Endodermal cell (in vitro differentiated cells): ENCODE results near the gene DLG2. TPM values are rescaled to one million over a fixed set of nuclear protein-coding genes. Genes with fewer than 3 reads are reported as not detected.

Source experiments
- DNase-seq: peaks from one replicate; pipeline ENCODE4 v3.0.0-alpha.2; 2017
- H3K27ac ChIP-seq: 2 replicates; pipeline ENCODE4 v1.5.1; 2013; ENCODE audit warnings: mild to moderate bottlenecking, low read depth, low read length, moderate library complexity
- H3K27me3 ChIP-seq: 2 replicates; pipeline ENCODE4 v1.6.1; 2013; ENCODE audit warnings: mild to moderate bottlenecking, low read length, moderate library complexity; ENCODE audit not compliant: insufficient read depth, control insufficient read depth, poor library complexity, severe bottlenecking
- H3K36me3 ChIP-seq: 2 replicates; pipeline ENCODE4 v1.7.0; 2013; ENCODE audit warnings: mild to moderate bottlenecking, low read length, moderate library complexity; ENCODE audit not compliant: control insufficient read depth, insufficient read depth
- H3K4me1 ChIP-seq: one replicate; pipeline ENCODE4 v1.7.0; 2013; ENCODE audit warnings: low read length; ENCODE audit not compliant: control insufficient read depth, insufficient read depth
- H3K4me3 ChIP-seq: 2 replicates; pipeline ENCODE4 v1.5.1; 2013; ENCODE audit warnings: mild to moderate bottlenecking, low read length, moderate library complexity
- H3K9ac ChIP-seq: 2 replicates; pipeline ENCODE4 v1.6.1; 2013; ENCODE audit warnings: mild to moderate bottlenecking, low read length, moderate library complexity; ENCODE audit not compliant: poor library complexity, severe bottlenecking; ENCODE audit errors: extremely low read depth
- H3K9me3 ChIP-seq: 2 replicates; pipeline ENCODE4 v1.6.1; 2013; ENCODE audit warnings: mild to moderate bottlenecking, low read length, moderate library complexity; ENCODE audit not compliant: control insufficient read depth
- H3K27ac Mint-ChIP-seq: 2 replicates; pipeline ENCODE4 v1.8.0; 2020; ENCODE audit warnings: mixed read lengths
- H3K27me3 Mint-ChIP-seq: 2 replicates; pipeline ENCODE4 v1.8.0; 2021; ENCODE audit warnings: mild to moderate bottlenecking, mixed read lengths; ENCODE audit not compliant: insufficient read depth
- H3K36me3 Mint-ChIP-seq: 2 replicates; pipeline ENCODE4 v1.8.0; 2020; ENCODE audit warnings: low read depth, mixed read lengths
- H3K4me1 Mint-ChIP-seq: 2 replicates; pipeline ENCODE4 v1.8.0; 2020; ENCODE audit warnings: mixed read lengths
- H3K4me3 Mint-ChIP-seq: 2 replicates; pipeline ENCODE4 v1.8.0; 2020; ENCODE audit warnings: mild to moderate bottlenecking, moderate library complexity, mixed read lengths
- H3K9me3 Mint-ChIP-seq: 2 replicates; pipeline ENCODE4 v1.8.0; 2020; ENCODE audit warnings: mild to moderate bottlenecking, mixed read lengths
- CTCF ChIP-seq: fragments of 200-600 bp; sonication (generic); conservative IDR thresholded peaks from 2 replicates; pipeline ENCODE4 v1.5.0; 2021; ENCODE audit warnings: antibody characterized with exemption, mild to moderate bottlenecking
- WGBS, 2 experiments: methylation state at CpG; one replicate each; pipeline versions ENCODE4 v1.1.5 to v1.1.7; 2013; ENCODE audit warnings: missing lambda C conversion rate in 2 of 2, mixed read lengths in 1 of 2; ENCODE audit not compliant: insufficient coverage in 1 of 2, insufficient read length in 1 of 2; 5-methylcytosine and 5-hydroxymethylcytosine counted together
- total RNA-seq, 2 donors: library from RNA; stranded (reverse); fragmentation: NEBNext Ultra II Directional in 1 of 2; extraction: Animal tissue kit (Norgen Biotek cat#: 25700) in 1 of 2; gene quantifications; 2 replicates in 1 of 2; 3 replicates in 1 of 2; pipeline ENCODE4 v1.2.1, GENCODE V29; 2021

Gene DLG2
- total RNA-seq, 2 donors from 2014 or later, result 9.6 to 10.6 TPM

GRCh38 chr11:84719935-84720577, 907.1 kb downstream of the DLG2 start:
- Mint-ChIP-seq H3K9me3 (no peaks in the 10 kb centered on the region), H3K36me3 (no peaks in the 10 kb centered on the region), H3K27me3 (peaks cover 13% of the 10 kb centered on the region), H3K4me1 (peaks cover 9% of the 10 kb centered on the region), H3K4me3 (peak overlapping the region; percentile 65), H3K27ac (no peak overlapping the region)
- H3K4me1 ChIP-seq, result no peaks in the 10 kb centered on the region
- peak overlapping the region; percentile 84 for H3K4me3 ChIP-seq
- TF ChIP-seq CTCF, result no peak
- no peaks in the 10 kb centered on the region for H3K27me3 ChIP-seq
- no peaks in the 10 kb centered on the region for H3K36me3 ChIP-seq
- no peak overlapping the region for H3K27ac ChIP-seq
- no peak overlapping the region for H3K9ac ChIP-seq
- H3K9me3 ChIP-seq, result no peaks in the 10 kb centered on the region
- WGBS, 2 experiments, result 1 to 13% methylated on average over 1 to 26 of the region's 26 CpGs
- peak; percentile 84 for DNase-seq

GRCh38 chr11:84714316-84714780, 912.8 kb downstream of the DLG2 start:
- Histone ChIP-seq H3K36me3 (no peaks in the 10 kb centered on the region), H3K4me3 (no peak overlapping the region), H3K27me3 (no peaks in the 10 kb centered on the region), H3K27ac (no peak overlapping the region), H3K9ac (no peak overlapping the region), H3K4me1 (no peaks in the 10 kb centered on the region), H3K9me3 (no peaks in the 10 kb centered on the region)
- Mint-ChIP-seq H3K27me3 (peaks cover 13% of the 10 kb centered on the region), H3K4me1 (no peaks in the 10 kb centered on the region), H3K27ac (no peak overlapping the region), H3K4me3 (no peak overlapping the region), H3K9me3 (no peaks in the 10 kb centered on the region), H3K36me3 (no peaks in the 10 kb centered on the region)
- TF ChIP-seq CTCF, result peak; percentile 87
- peak; percentile 93 for DNase-seq
- 17% methylated on average over 1 of the region's 1 CpG; no CpG with 5 or more reads in 1 of the 2 experiments for WGBS, 2 experiments

GRCh38 chr11:84691830-84692229, 935.3 kb downstream of the DLG2 start:
- peak overlapping the region; percentile 28 for H3K9ac ChIP-seq
- whole genome bisulfite sequencing, 2 experiments, result 83 to 98% methylated on average over 4 of the region's 4 CpGs
- H3K36me3 ChIP-seq, result no peaks in the 10 kb centered on the region
- Mint-ChIP-seq H3K9me3 (no peaks in the 10 kb centered on the region), H3K4me1 (peaks cover 6% of the 10 kb centered on the region), H3K27ac (peak overlapping the region; percentile 54), H3K36me3 (no peaks in the 10 kb centered on the region), H3K4me3 (no peak overlapping the region), H3K27me3 (no peaks in the 10 kb centered on the region)
- no peaks in the 10 kb centered on the region for H3K27me3 ChIP-seq
- no peak overlapping the region for H3K27ac ChIP-seq
- no peaks in the 10 kb centered on the region for H3K9me3 ChIP-seq
- DNase-seq, result peak; percentile 59
- no peaks in the 10 kb centered on the region for H3K4me1 ChIP-seq
- H3K4me3 ChIP-seq, result no peak overlapping the region
- TF ChIP-seq CTCF, result no peak
